Heart left ventricle (tissue), 16 donors: ENCODE measurements around the gene MSRB3. TPM values are rescaled to one million over a fixed set of nuclear protein-coding genes. Genes with fewer than 3 reads are reported as not detected.

Source experiments
- ATAC-seq, 4 donors: fragments of 200-7000 bp; cut with Tn5 transposase; one replicate each; pipeline ENCODE4 v1.9.1; 2020 to 2022; ENCODE audit warnings: moderate library complexity in 4 of 4, mild to moderate bottlenecking in 3 of 4, moderate number of reproducible peaks in 1 of 4
- DNase-seq, 5 donors: peaks; one replicate each; pipeline ENCODE4 v3.0.0-alpha.2; 2020
- H3K27ac ChIP-seq, 12 donors: fragments of 200-600 bp; sonication (generic) in 4 of 12; one replicate each; pipeline versions ENCODE4 v1.5.0 to v1.8.0; 2016 to 2022; ENCODE audit warnings: mild to moderate bottlenecking in 2 of 12
- H3K27me3 ChIP-seq, 9 donors: fragments of 200-600 bp; sonication (generic) in 2 of 9; one replicate each; pipeline versions ENCODE4 v1.5.1 to v1.8.0; 2016 to 2022; ENCODE audit warnings: mild to moderate bottlenecking in 3 of 9
- H3K36me3 ChIP-seq, 9 donors: fragments of 200-600 bp; sonication (generic) in 2 of 9; one replicate each; pipeline versions ENCODE4 v1.5.0 to v1.8.0; 2018 to 2022; ENCODE audit warnings: mild to moderate bottlenecking in 2 of 9
- H3K4me1 ChIP-seq, 12 donors: fragments of 200-600 bp; sonication (generic) in 4 of 12; one replicate each; pipeline versions ENCODE4 v1.5.0 to v1.8.0; 2016 to 2022; ENCODE audit warnings: mild to moderate bottlenecking in 3 of 12
- H3K4me3 ChIP-seq, 12 donors: fragments of 200-600 bp; sonication (generic) in 4 of 12; one replicate each; pipeline versions ENCODE4 v1.5.0 to v1.8.0; 2017 to 2022; ENCODE audit warnings: mild to moderate bottlenecking in 9 of 12, moderate library complexity in 4 of 12
- H3K9me3 ChIP-seq, 12 donors: fragments of 200-600 bp; sonication (generic) in 4 of 12; one replicate each; pipeline versions ENCODE4 v1.5.0 to v1.8.0; 2016 to 2022; ENCODE audit warnings: mild to moderate bottlenecking in 1 of 12
- POLR2A ChIP-seq, 2 donors: fragments of 450-650 bp; IDR thresholded peaks; one replicate each; pipeline ENCODE4 v1.6.1; 2017; ENCODE audit warnings: antibody characterized with exemption in 2 of 2, mild to moderate bottlenecking in 2 of 2, moderate library complexity in 2 of 2
- WGBS, 4 donors: extraction: QIAGEN DNeasy Blood & Tissue Kit in 2 of 4; methylation state at CpG; one replicate each; pipeline versions ENCODE4 v1.1.5 to v1.1.7; 2013 to 2018; 5-methylcytosine and 5-hydroxymethylcytosine counted together
- intact Hi-C, 10 donors: fragments of 100-400 bp; cut with DNase I; formaldehyde crosslinking; loops; one replicate each; pipeline versions ENCODE4 v1.11.1 to v1.14.2; 2022
- polyA plus RNA-seq, 2 donors: library from polyadenylated mRNA; stranded (reverse); fragments of 200-250 nt; gene quantifications; one replicate each; pipeline ENCODE4 v1.2.3, GENCODE V29; 2013
- total RNA-seq, 9 donors: library from RNA; depleted of rRNA in 2 of 9; stranded (reverse); fragments of >200 nt in 2 of 9; fragmentation: NEBNext Ultra II Directional in 3 of 9; extraction: Animal tissue kit (Norgen Biotek cat#: 25700) in 3 of 9; gene quantifications; one replicate each; pipeline versions ENCODE4 v1.1.0 to v1.2.4, GENCODE V29; 2016 to 2023
- TF ChIP-seq, protein P1 (sequence below), 12 donors: fragments of 200-600 bp; sonication (generic) in 4 of 12; IDR thresholded peaks; one replicate each; pipeline versions ENCODE4 v1.5.0 to v1.8.0; 2018 to 2022; ENCODE audit warnings: antibody characterized with exemption in 12 of 12, mild to moderate bottlenecking in 5 of 12
- donor health status: ischemic (EF 13 %, LVEDD 7.1; RV severe dilation, severe dysfunction).
- donor health status: healthy with polysubstance abuse.
- donor health status: DM: no; HTN: yes; CAD: no.
- donor health status: DM: no; HTN: no; CAD: no.
- donor health status: ischemic (EF 25% LVEDD 6.9; RV normal size, moderate dysfunction).
- donor health status: ischemic (EF 25% LVEDD 5.7; RV mildly dilated, moderate dysfunction).
- donor health status: healthy.
- donor health status: DM: yes; HTN: yes; CAD: no.
- donor health status: ischemic (EF 35%, LVEDD 5.7; RV mildly dilated, moderate dysfunction).
- donor health status: nonischemic (EF 11% LVEDD 7.7; RV severe dilation, severe dysfunction).
- donor health status: DM: yes; HTN: yes; CAD: no.
- donor health status: PGD.
- donor health status: ischemic (EF 29% LVEDD 5.4; RV normal size, mild dysfunction).
- donor health status: nonischemic (EF 23%, LVEDD 6.1; RV moderate dilation, normal function).

MSRB3 gene
- total and polyA plus RNA-seq, 11 donors, result 54.1 to 165 (median 117) TPM

DNA sequence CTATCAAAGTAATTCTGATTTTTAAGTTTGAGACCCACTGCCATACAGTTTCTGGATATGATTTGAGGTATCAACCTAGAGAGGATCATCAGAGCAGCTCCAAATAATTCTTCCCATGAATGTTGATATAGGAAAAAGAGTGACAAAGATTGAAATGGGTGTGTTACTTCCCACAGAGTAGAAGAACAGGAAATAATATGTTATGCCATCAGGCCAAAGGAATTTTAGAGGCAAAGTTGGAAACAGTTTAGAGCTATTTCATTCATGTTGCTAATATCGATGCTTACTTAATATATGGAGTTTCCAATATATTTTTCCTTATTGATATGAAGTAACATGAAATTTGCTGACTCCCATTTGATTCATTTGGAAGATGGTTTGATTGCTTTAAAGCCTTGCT, 8.9 kb upstream of the MSRB3 start:
- Histone ChIP-seq H3K36me3 (no peaks in the 10 kb centered on the region), H3K9me3 (no peaks in the 10 kb centered on the region), H3K27ac (no peak overlapping the region), H3K4me3 (no peak overlapping the region), H3K4me1 (no peaks in the 10 kb centered on the region), H3K27me3 (no peaks in the 10 kb centered on the region)
- no peak for TF ChIP-seq POLR2A (IDR thresholded peaks at IDR 0.05)
- TF ChIP-seq, protein P1, sequence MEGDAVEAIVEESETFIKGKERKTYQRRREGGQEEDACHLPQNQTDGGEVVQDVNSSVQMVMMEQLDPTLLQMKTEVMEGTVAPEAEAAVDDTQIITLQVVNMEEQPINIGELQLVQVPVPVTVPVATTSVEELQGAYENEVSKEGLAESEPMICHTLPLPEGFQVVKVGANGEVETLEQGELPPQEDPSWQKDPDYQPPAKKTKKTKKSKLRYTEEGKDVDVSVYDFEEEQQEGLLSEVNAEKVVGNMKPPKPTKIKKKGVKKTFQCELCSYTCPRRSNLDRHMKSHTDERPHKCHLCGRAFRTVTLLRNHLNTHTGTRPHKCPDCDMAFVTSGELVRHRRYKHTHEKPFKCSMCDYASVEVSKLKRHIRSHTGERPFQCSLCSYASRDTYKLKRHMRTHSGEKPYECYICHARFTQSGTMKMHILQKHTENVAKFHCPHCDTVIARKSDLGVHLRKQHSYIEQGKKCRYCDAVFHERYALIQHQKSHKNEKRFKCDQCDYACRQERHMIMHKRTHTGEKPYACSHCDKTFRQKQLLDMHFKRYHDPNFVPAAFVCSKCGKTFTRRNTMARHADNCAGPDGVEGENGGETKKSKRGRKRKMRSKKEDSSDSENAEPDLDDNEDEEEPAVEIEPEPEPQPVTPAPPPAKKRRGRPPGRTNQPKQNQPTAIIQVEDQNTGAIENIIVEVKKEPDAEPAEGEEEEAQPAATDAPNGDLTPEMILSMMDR (IDR thresholded peaks at IDR 0.05), result no peak
- ATAC-seq (no peak), DNase-seq (no peak)
- intact Hi-C loops, result no loop called here
- WGBS, 4 donors, result 38 to 54% (median 45%) methylated on average over 1 of the region's 1 CpG

DNA sequence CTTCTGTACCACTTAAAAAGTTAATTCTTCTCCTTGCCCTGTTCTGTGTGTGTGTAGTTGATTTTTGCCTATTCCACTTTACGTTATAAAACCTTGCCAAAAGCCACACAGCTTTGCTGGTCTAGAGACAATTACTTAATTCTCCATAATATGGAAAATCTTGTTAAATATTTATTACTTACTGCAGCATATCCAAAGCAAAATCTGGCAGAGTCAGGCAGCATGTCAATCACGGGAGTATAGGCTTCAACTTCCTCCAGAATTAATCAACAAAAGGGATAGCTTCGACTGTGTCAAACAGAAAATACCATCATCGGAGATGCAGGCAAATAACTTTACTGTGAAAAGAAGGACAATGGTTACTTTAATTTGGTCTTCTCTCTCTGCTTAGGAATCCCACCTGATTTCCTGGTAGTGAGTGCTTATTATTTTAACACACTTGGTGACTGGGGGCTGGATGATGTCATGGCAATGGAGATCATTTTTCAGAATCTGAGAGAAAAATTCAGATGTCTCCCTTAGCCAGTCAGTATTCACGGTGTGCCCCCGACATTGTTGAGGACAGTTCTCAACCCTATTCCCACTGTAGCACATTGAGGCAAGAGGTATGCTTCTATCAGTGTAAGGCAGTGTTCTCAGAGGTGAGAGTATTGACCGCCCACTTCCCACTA, 3.7 kb upstream of the MSRB3 start:
- intact Hi-C loops, result no loop called here
- Histone ChIP-seq H3K4me1 (peaks cover 0 to 8% (median 2%) of the 10 kb centered on the region in 12 donors), H3K27me3 (peaks cover 0 to 7% (median 0%) of the 10 kb centered on the region in 9 donors), H3K9me3 (no peaks in the 10 kb centered on the region), H3K36me3 (no peaks in the 10 kb centered on the region), H3K27ac (no peak overlapping the region), H3K4me3 (no peak overlapping the region)
- WGBS, 4 donors, result 81 to 88% (median 87%) methylated on average over 7 of the region's 7 CpGs
- TF ChIP-seq, protein P1 (IDR thresholded peaks at IDR 0.05), result no peak
- TF ChIP-seq POLR2A (IDR thresholded peaks at IDR 0.05), result no peak
- ATAC-seq (no peak), DNase-seq (no peak)

DNA sequence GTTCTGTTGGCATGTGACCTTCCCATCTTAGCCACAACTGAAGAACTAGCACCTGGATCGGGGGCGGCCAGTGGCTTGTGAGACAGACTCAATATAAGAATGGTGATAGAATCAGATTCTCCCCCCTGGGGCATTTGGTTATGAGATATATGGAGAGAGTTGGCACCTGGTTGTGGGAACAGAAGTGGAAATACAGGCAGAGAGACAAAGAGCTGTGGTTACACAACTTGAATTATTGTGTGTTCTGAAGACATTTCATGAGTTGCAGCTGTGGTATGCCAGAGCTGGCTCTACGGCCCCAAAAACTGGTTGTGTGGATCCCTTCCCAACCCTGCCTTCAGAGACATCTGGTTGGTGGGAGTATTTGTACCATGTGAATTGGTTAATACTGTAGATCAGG, 2.9 kb upstream of the MSRB3 start:
- intact Hi-C loops, result no loop called here
- TF ChIP-seq, protein P1 (IDR thresholded peaks at IDR 0.05), result no peak
- no peak for TF ChIP-seq POLR2A (IDR thresholded peaks at IDR 0.05)
- no peaks in the 10 kb centered on the region for H3K36me3 ChIP-seq
- H3K4me1 ChIP-seq, result peaks cover 0 to 17% (median 11%) of the 10 kb centered on the region in 12 donors
- no peaks in the 10 kb centered on the region for H3K9me3 ChIP-seq
- no peak for ATAC-seq
- no peak overlapping the region for H3K4me3 ChIP-seq
- 82 to 94% (median 91%) methylated on average over 3 of the region's 3 CpGs for WGBS, 4 donors
- no peak for DNase-seq
- no peak overlapping the region for H3K27ac ChIP-seq
- peaks cover 0 to 7% (median 0%) of the 10 kb centered on the region in 9 donors for H3K27me3 ChIP-seq

DNA sequence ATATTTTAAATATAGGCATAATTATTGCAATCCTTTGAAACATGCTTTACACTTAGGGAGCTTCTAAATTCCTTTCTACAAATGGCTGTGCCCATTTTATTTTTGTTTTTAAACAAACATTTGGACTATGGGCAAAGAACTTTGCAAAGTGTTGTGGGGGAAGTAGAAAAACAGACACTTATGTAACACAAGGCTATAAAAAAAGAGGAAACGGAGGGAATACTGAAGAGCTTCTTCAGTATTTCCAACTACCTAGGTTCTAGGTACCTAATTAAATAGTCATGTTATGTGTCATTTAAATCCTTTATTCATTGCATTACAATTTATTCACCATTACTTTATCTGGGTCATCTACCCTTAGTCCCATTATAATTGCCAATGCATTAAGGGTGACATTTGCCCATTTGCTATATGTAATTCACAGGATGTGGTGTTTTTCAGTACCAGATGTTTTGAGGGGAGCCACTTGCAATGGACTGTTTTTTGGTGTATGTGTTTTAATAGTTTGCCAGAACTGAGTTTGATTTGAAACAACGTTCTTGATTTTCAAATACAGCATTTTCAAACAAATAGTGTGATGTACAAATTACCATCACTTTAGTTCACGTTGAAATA, 1.5 kb upstream of the MSRB3 start:
- Histone ChIP-seq H3K27ac (no peak overlapping the region), H3K27me3 (peaks cover 0 to 7% (median 0%) of the 10 kb centered on the region in 9 donors), H3K4me1 (peaks cover 0 to 27% (median 21%) of the 10 kb centered on the region in 12 donors), H3K9me3 (no peaks in the 10 kb centered on the region), H3K4me3 (no peak overlapping the region), H3K36me3 (no peaks in the 10 kb centered on the region)
- intact Hi-C loops, result no loop called here
- TF ChIP-seq, protein P1 (IDR thresholded peaks at IDR 0.05), result no peak
- no peak for TF ChIP-seq POLR2A (IDR thresholded peaks at IDR 0.05)
- DNase-seq (no peak), ATAC-seq (no peak)
- WGBS, 4 donors, result 80 to 85% (median 82%) methylated on average over 3 of the region's 3 CpGs
